Retinal pigment epithelial cell (primary cell): Measurements from ENCODE around the gene ERC2.
A peak's percentile ranks its signal among the peaks of the same experiment; 100 is the strongest.

Experiments used
- DNase-seq: peaks from one replicate; pipeline ENCODE4 v3.0.0-alpha.2; 2010; ENCODE audit warnings: low read depth
- H3K4me3 ChIP-seq: 2 replicates; pipeline ENCODE4 v1.5.1; 2011; ENCODE audit warnings: mild to moderate bottlenecking, low read length, control low read depth, moderate library complexity
- TF ChIP-seq, protein P1 (sequence below): conservative IDR thresholded peaks from 2 replicates; pipeline ENCODE4 v1.5.1; 2011; ENCODE audit warnings: low read depth, low read length, control low read depth, inconsistent platforms

The ERC2 gene

DNA sequence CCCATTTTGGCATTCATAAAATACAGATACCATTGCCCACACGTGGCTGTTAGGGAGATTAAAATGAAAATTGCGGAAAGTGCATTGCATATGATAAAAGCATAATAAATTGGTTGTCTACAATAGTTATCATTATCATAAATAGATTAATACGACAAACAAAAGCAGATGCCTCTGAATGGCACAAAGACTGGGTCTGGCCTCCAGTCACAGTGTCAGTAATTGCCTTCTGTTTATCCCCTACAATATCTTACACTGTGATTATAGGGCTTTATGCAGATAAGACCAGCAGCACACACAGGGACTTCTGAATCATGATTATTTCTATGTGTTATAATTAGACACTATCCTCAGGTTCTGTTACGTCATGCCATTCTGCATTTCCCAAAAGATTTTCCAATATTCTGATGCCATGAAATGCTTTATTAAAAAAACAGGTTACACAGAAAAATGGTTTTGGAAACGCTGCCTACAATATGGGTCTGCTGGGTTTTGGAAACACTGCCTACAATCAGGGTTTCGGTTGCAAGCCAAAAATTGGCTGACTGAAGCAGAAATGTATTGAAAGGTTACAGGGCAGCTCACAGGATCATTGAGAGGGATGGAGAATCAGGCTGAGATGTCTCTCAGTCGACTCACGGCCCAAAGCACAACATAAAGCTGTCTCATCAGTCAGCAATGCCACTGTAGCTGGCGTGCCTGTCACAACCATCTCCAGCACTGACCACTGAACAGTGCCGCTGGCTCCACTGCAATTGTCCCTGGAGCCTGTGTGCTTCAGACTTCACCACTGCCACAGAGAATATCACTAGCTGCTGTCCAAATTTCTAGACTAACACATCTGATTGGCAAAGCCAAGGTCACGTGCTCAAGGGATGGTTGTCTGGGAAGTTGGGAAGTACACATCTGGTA, 248.1 kb downstream of the ERC2 start:
- peak; percentile 26 for DNase-seq
- H3K4me3 ChIP-seq: no peak overlapping the region
- TF ChIP-seq, protein P1, sequence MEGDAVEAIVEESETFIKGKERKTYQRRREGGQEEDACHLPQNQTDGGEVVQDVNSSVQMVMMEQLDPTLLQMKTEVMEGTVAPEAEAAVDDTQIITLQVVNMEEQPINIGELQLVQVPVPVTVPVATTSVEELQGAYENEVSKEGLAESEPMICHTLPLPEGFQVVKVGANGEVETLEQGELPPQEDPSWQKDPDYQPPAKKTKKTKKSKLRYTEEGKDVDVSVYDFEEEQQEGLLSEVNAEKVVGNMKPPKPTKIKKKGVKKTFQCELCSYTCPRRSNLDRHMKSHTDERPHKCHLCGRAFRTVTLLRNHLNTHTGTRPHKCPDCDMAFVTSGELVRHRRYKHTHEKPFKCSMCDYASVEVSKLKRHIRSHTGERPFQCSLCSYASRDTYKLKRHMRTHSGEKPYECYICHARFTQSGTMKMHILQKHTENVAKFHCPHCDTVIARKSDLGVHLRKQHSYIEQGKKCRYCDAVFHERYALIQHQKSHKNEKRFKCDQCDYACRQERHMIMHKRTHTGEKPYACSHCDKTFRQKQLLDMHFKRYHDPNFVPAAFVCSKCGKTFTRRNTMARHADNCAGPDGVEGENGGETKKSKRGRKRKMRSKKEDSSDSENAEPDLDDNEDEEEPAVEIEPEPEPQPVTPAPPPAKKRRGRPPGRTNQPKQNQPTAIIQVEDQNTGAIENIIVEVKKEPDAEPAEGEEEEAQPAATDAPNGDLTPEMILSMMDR: no peak

DNA sequence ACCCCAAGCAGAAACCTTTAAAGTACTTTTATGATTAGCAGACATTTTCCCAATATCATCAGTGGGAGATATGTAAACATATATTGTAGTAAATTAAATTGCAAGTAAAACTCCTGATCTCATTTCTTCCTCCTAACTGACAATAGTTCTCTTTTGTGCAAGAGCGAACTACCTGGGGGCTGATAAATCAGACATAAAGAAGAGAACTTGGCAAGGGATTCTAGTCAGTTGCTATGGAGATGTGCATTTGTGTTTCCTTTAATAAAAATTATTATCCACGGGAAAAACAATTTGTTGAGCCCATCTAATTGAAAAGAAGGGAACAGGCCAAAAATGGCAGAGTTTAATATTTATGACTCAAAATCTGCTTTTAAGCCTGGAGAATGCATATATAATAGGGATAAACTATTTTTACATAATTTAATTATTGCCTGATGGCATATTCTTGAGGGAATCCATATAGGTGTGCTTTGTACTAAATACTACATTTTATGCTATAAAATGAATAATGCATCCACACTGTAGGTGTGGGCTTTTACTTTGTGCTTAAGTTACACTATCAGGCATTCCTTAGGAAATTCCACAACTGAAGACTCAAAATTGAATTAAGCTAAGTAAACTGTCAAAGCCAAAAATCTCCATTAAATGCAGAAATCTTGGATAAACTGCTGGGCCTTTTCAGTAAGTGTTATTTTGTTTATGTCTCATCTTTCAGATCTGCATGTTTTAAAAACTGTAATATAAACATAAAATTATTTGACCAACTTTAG, 258.1 kb downstream of the ERC2 start:
- TF ChIP-seq, protein P1: no peak
- DNase-seq: no peak
- H3K4me3 ChIP-seq: no peak overlapping the region

DNA sequence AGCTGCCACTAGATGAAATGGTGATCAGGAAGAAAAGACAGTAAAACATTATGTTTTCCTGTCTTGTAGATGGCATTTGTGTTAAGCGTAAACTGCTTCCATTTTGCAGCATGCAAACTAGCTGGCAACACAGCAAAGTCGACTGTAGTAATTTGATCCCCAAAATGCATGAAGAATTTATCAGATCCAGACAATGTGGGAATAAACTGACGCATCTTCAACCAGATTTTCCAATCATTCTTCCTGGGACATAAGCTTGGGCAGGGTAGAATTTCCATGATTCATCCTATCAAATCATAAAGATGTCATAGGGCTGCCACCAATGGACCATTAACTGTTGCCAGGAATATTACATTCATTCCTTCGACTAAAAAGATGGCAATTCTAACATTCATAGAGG, 260.3 kb downstream of the ERC2 start:
- TF ChIP-seq, protein P1: no peak
- no peak for DNase-seq
- no peak overlapping the region for H3K4me3 ChIP-seq

DNA sequence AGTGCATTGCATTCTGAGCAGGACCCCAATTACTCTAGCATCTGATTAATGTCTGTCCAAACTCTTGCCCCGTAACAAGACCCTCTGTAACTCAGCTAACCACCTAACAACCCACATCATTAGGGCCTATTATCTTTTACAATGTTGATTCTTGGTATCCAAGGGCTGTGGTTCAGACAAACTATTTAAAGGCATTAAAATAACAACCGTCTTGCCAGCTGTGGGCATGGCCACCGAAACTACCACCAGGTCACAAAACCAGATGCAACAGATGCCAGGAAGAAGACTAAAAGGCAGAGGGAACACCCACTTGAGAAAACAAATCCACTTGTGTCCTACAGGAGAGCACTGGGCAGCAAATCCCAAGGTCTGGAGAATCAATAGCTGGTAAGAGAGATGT, 262.9 kb downstream of the ERC2 start:
- DNase-seq: no peak
- H3K4me3 ChIP-seq: no peak overlapping the region
- TF ChIP-seq, protein P1: no peak

DNA sequence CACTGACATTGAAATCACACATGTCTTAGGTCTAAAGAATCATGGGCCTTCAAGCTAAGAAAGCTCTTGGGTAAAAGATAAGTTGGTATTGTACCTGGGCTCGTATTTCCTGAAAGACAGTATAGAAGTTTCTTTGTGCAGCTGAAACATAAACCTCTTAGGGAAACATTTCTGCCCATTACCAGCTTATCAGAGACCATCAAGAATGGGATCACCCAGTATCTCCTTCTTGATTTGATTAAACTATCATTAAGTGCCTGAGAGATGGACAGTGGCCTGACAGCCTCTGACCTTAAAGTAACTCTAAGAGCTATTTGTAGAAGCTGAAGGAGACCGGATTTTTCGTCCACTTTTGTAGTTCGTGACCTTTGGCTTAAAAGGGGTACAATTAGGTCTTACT, 265.3 kb downstream of the ERC2 start:
- DNase-seq: no peak
- no peak overlapping the region for H3K4me3 ChIP-seq
- TF ChIP-seq, protein P1: no peak

DNA sequence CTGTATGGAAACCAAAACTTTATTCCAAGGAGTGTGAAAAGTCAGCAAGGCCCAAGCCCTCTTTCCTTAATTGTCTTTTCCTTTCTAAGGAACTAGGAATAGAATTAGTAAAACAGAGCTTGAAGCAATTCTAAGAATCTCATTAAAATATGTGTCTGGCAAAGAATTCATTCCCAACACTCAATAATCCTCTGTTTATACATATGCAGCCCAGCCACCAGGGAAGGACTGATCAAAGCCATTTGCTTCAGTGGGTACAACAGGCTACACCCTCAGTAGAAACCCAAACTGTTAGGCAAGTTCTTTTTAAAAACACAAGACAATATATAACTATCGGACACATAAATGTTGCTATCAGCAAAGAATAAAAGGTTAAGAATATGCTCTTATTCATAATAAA, 266.9 kb downstream of the ERC2 start:
- no peak overlapping the region for H3K4me3 ChIP-seq
- DNase-seq: no peak
- TF ChIP-seq, protein P1: no peak
